ENCODE data around the gene EHD4.

EHD4 gene

DNA sequence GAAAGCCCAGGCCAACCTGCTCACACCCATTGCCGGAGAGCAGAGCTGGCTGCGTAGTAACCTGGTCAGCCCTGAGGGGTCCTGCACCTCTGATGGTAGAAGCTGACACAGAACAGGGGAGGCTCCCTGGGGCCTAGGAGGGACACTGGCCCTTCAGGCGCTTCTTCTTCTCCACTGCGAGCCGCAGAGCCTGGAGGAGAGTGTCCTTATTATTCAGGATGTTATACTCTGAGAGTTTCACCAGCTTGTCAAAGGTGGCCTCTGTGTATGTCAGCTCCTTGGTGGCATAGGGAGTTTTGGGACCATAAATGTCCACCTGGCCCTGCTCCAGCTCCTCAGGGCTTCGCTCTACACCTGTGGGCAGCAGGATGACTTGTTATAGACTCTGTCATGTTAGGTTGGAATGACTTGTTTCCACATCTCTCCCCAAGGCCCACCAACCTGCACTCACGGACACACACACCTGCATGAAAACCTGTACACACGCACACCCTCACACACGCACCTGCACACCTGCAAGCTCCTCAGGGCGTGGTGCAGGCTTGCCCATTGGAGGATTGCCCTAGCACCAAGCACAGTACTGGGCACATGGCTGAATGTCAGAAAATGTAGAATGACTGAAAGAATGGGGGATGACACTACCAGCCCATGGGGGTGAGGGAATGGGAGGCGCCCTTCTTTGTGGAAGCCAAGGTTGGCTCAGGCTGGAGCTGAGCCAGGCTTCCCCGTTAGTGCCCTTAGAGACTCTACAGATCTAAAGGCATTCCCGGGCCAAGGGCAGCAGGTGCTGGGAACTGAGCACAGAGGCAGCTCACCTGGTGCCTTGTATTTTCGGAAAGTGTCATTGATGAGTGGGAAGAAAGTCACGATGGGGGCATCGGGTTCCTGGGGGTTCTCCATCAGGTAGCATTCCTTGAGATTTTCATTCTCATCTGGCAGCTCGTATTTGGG lies 11.5 kb upstream of the EHD4 start:
- no peak overlapping the region for H3K4me3 ChIP-seq (ENCODE audit: low read depth, low read length)
- H3K27me3 ChIP-seq (ENCODE audit: control insufficient read depth, insufficient read depth, low read length): no peaks in the 10 kb centered on the region
- no peaks in the 10 kb centered on the region for H3K4me1 ChIP-seq (ENCODE audit: control insufficient read depth, insufficient read depth, low read length)
- H3K9ac ChIP-seq (ENCODE audit: low read depth, low read length): no peak overlapping the region
- no peaks in the 10 kb centered on the region for H3K36me3 ChIP-seq (ENCODE audit: control insufficient read depth, insufficient read depth, low read length)
- H3K9me3 ChIP-seq (ENCODE audit: control insufficient read depth, insufficient read depth, low read length): no peaks in the 10 kb centered on the region

DNA sequence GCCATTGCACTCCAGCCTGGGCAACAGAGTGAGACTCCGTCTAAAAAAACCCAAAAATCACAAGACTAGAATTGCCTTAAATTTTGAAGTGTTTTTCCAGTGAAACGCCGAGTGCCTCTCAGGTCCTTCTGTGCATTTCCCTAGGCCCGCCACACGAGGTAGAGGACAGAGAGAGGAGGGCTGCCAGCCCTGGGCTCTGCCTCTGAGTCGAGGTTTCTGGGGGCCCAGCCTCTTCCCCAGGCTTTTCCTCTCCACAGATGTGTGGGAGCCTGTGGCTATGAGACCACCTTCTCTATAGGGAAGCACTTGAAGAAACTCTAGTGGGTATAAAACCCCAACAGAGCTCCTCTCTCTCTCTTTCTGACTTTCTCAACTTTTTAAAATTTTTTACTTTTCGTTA lies 10.9 kb upstream of the EHD4 start:
- Histone ChIP-seq H3K9me3 (ENCODE audit: control insufficient read depth, insufficient read depth, low read length) (no peaks in the 10 kb centered on the region), H3K4me3 (ENCODE audit: low read depth, low read length) (no peak overlapping the region), H3K36me3 (ENCODE audit: control insufficient read depth, insufficient read depth, low read length) (no peaks in the 10 kb centered on the region), H3K9ac (ENCODE audit: low read depth, low read length) (no peak overlapping the region), H3K27me3 (ENCODE audit: control insufficient read depth, insufficient read depth, low read length) (no peaks in the 10 kb centered on the region), H3K4me1 (ENCODE audit: control insufficient read depth, insufficient read depth, low read length) (no peaks in the 10 kb centered on the region)

GRCh38 chr15:41982133-41982930 lies 10.0 kb upstream of the EHD4 start:
- no peaks in the 10 kb centered on the region for H3K36me3 ChIP-seq (ENCODE audit: control insufficient read depth, insufficient read depth, low read length)
- H3K9ac ChIP-seq (ENCODE audit: low read depth, low read length): no peak overlapping the region
- H3K9me3 ChIP-seq (ENCODE audit: control insufficient read depth, insufficient read depth, low read length): no peaks in the 10 kb centered on the region
- H3K4me1 ChIP-seq (ENCODE audit: control insufficient read depth, insufficient read depth, low read length): no peaks in the 10 kb centered on the region
- no peaks in the 10 kb centered on the region for H3K27me3 ChIP-seq (ENCODE audit: control insufficient read depth, insufficient read depth, low read length)
- H3K4me3 ChIP-seq (ENCODE audit: low read depth, low read length): no peak overlapping the region

DNA sequence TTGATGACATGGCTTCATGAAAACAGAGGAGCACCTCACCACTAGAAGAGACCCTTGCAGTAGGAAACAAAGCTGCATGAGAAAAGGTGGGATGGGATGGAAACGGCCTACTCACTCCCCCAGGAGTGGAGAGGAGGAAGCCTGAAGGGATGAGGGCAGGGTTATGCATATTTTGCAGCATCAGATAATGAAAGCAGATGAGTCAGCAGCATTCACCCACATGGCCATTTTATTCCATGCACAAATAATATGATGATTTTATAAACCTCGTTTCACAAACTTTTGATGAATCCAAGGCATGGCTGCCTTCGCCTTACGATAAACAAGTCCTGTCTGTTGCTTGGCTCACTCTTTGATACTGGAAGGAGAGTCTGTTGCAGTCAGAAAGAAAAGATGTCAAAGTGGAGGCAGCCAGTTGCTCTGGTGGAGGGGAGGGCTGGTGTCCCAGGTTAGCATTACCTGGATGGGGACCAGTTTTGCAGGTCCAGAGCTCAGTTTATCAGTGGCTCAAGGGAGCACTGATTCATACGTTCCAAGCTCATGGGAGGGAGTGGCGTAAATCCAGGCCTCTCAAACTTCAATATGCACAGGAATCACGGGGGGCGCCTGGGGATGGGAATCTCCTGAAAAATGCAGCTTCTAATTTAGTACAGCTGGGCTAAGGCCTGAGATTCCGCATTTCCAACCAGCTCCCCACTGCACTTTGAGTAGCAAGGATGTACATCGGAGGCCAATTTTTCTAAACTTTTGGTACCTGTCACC lies 9.2 kb upstream of the EHD4 start:
- H3K4me3 ChIP-seq (ENCODE audit: low read depth, low read length): no peak overlapping the region
- no peak overlapping the region for H3K9ac ChIP-seq (ENCODE audit: low read depth, low read length)
- H3K36me3 ChIP-seq (ENCODE audit: control insufficient read depth, insufficient read depth, low read length): no peaks in the 10 kb centered on the region
- no peaks in the 10 kb centered on the region for H3K27me3 ChIP-seq (ENCODE audit: control insufficient read depth, insufficient read depth, low read length)
- no peaks in the 10 kb centered on the region for H3K4me1 ChIP-seq (ENCODE audit: control insufficient read depth, insufficient read depth, low read length)
- no peaks in the 10 kb centered on the region for H3K9me3 ChIP-seq (ENCODE audit: control insufficient read depth, insufficient read depth, low read length)

DNA sequence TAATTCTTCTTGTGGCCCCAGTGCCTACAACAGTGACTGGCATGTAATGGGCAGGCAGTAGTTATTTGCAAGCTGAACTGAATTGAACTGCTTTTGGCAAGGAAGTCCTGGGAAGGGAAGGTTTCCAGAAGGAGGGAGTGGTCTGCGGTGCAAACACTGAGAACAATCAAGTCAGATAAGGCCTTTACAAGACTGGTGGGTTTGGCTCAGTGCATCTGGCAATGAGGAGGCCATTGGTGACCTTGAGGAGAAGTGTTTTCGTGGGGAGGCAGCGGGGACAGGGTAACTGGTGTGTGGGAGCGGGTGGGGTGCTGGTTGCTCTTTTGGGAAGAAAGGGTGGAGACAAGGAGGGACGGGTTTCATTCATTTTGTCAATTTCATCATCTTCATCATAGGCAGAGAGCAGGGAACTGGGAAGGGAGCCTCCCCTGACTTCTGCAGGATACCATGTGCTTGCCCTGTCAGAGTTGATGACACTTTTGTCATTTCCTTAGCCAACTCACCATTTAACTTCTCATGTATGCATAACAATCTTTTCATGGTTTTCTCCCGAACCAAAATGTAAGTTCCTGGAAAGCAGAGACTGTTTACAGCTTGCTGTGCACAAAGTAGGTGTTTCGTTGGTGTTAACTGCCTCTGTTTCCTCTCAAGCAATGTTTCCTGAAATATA lies 8.4 kb upstream of the EHD4 start:
- H3K36me3 ChIP-seq (ENCODE audit: control insufficient read depth, insufficient read depth, low read length): no peaks in the 10 kb centered on the region
- no peaks in the 10 kb centered on the region for H3K9me3 ChIP-seq (ENCODE audit: control insufficient read depth, insufficient read depth, low read length)
- H3K4me1 ChIP-seq (ENCODE audit: control insufficient read depth, insufficient read depth, low read length): no peaks in the 10 kb centered on the region
- no peak overlapping the region for H3K9ac ChIP-seq (ENCODE audit: low read depth, low read length)
- H3K27me3 ChIP-seq (ENCODE audit: control insufficient read depth, insufficient read depth, low read length): no peaks in the 10 kb centered on the region
- no peak overlapping the region for H3K4me3 ChIP-seq (ENCODE audit: low read depth, low read length)

GRCh38 chr15:41979493-41980266 lies 7.3 kb upstream of the EHD4 start:
- Histone ChIP-seq H3K9ac (ENCODE audit: low read depth, low read length) (no peak overlapping the region), H3K4me3 (ENCODE audit: low read depth, low read length) (no peak overlapping the region), H3K4me1 (ENCODE audit: control insufficient read depth, insufficient read depth, low read length) (no peaks in the 10 kb centered on the region), H3K36me3 (ENCODE audit: control insufficient read depth, insufficient read depth, low read length) (no peaks in the 10 kb centered on the region), H3K27me3 (ENCODE audit: control insufficient read depth, insufficient read depth, low read length) (no peaks in the 10 kb centered on the region), H3K9me3 (ENCODE audit: control insufficient read depth, insufficient read depth, low read length) (no peaks in the 10 kb centered on the region)

GRCh38 chr15:41978534-41978933 lies 6.2 kb upstream of the EHD4 start:
- no peak overlapping the region for H3K4me3 ChIP-seq (ENCODE audit: low read depth, low read length)
- H3K27me3 ChIP-seq (ENCODE audit: control insufficient read depth, insufficient read depth, low read length): no peaks in the 10 kb centered on the region
- H3K9ac ChIP-seq (ENCODE audit: low read depth, low read length): no peak overlapping the region
- no peaks in the 10 kb centered on the region for H3K36me3 ChIP-seq (ENCODE audit: control insufficient read depth, insufficient read depth, low read length)
- H3K4me1 ChIP-seq (ENCODE audit: control insufficient read depth, insufficient read depth, low read length): no peaks in the 10 kb centered on the region
- no peaks in the 10 kb centered on the region for H3K9me3 ChIP-seq (ENCODE audit: control insufficient read depth, insufficient read depth, low read length)

- Histone ChIP-seq H3K36me3 (ENCODE audit: control insufficient read depth, insufficient read depth, low read length) (no peaks in the 10 kb centered on the region), H3K27me3 (ENCODE audit: control insufficient read depth, insufficient read depth, low read length) (no peaks in the 10 kb centered on the region), H3K9me3 (ENCODE audit: control insufficient read depth, insufficient read depth, low read length) (no peaks in the 10 kb centered on the region), H3K4me1 (ENCODE audit: control insufficient read depth, insufficient read depth, low read length) (no peaks in the 10 kb centered on the region), H3K4me3 (ENCODE audit: low read depth, low read length) (no peak overlapping the region), H3K9ac (ENCODE audit: low read depth, low read length) (no peak overlapping the region)
These were observed 5.5 kb upstream of the EHD4 start for GRCh38 chr15:41977757-41978383.

DNA sequence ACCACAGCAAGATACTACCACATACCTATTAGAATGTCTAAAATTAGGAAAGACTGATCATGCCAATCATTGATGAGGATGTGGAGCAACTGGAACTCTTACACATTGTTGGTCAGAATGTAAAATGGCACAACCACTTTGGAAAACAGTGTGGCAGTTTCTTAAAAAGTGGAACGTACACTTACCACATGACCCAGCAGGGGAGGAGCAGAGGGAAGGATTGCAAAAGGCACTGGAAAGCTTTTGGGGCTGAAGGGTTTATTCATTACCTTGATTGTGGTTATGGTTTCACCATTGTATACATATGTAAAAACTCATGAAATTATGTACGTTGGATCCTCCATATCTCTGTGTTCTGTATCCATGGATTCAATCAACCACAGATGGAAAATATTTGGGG lies 3.3 kb upstream of the EHD4 start:
- Histone ChIP-seq H3K27me3 (ENCODE audit: control insufficient read depth, insufficient read depth, low read length) (no peaks in the 10 kb centered on the region), H3K4me3 (ENCODE audit: low read depth, low read length) (no peak overlapping the region), H3K36me3 (ENCODE audit: control insufficient read depth, insufficient read depth, low read length) (no peaks in the 10 kb centered on the region), H3K9ac (ENCODE audit: low read depth, low read length) (no peak overlapping the region), H3K4me1 (ENCODE audit: control insufficient read depth, insufficient read depth, low read length) (peaks cover 7% of the 10 kb centered on the region), H3K9me3 (ENCODE audit: control insufficient read depth, insufficient read depth, low read length) (no peaks in the 10 kb centered on the region)

GRCh38 chr15:41974041-41974440 lies 1.7 kb upstream of the EHD4 start:
- H3K9ac ChIP-seq (ENCODE audit: low read depth, low read length): no peak overlapping the region
- no peak overlapping the region for H3K4me3 ChIP-seq (ENCODE audit: low read depth, low read length)
- peaks cover 11% of the 10 kb centered on the region for H3K4me1 ChIP-seq (ENCODE audit: control insufficient read depth, insufficient read depth, low read length)
- no peaks in the 10 kb centered on the region for H3K27me3 ChIP-seq (ENCODE audit: control insufficient read depth, insufficient read depth, low read length)
- H3K9me3 ChIP-seq (ENCODE audit: control insufficient read depth, insufficient read depth, low read length): no peaks in the 10 kb centered on the region
- no peaks in the 10 kb centered on the region for H3K36me3 ChIP-seq (ENCODE audit: control insufficient read depth, insufficient read depth, low read length)
